Measurements from ENCODE around the gene ATL1. TPM values are rescaled to one million over a fixed set of nuclear protein-coding genes. Genes with fewer than 3 reads are reported as not detected.
A peak's percentile ranks its signal among the peaks of the same experiment; 100 is the strongest.

The ATL1 gene
- total and polyA plus RNA-seq, 4 donors = 2.0 to 8.7 (median 4.7) TPM

- H3K4me1 ChIP-seq (ENCODE audit: control insufficient read depth in 5 of 5, insufficient read depth in 5 of 5, low read length in 5 of 5) = peaks cover 0 to 32% (median 9%) of the 10 kb centered on the region in 5 donors
- peak in 2 of 3 donors; percentile 52 to 62 for DNase-seq
- peak overlapping the region; percentile 30 for H3K4me3 ChIP-seq
- H3K27me3 ChIP-seq (ENCODE audit: control insufficient read depth in 3 of 3, insufficient read depth in 3 of 3, low read length in 2 of 3) = peaks cover 0 to 3% (median 0%) of the 10 kb centered on the region in 3 donors
- no peak for TF ChIP-seq CTCF (IDR thresholded peaks at IDR 0.05; ENCODE audit: control extremely low read depth, extremely low read depth)
- WGBS, 2 donors = 42 to 60% methylated on average over 8 of the region's 8 CpGs
- no peaks in the 10 kb centered on the region for H3K9me3 ChIP-seq (ENCODE audit: control insufficient read depth in 4 of 4, insufficient read depth in 3 of 4, low read length in 3 of 4)
- H3K27ac ChIP-seq (ENCODE audit: low read depth in 1 of 2, low read length in 1 of 2) = no peak overlapping the region
- no peak for ATAC-seq (ENCODE audit: insufficient read depth, low FRiP score)
- peaks cover 0 to 3% (median 1%) of the 10 kb centered on the region in 4 donors for H3K36me3 ChIP-seq (ENCODE audit: control insufficient read depth in 4 of 4, insufficient read depth in 4 of 4, low read length in 4 of 4)
- peak overlapping the region; percentile 82 to 94 for H3K9ac ChIP-seq (ENCODE audit: insufficient read depth in 1 of 2, low read length in 2 of 2)
Observed at GRCh38 chr14:50530794-50531365, 29.1 kb upstream of the ATL1 start.

- H3K36me3 ChIP-seq (ENCODE audit: control insufficient read depth in 4 of 4, insufficient read depth in 4 of 4, low read length in 4 of 4) = peaks cover 0 to 3% (median 1%) of the 10 kb centered on the region in 4 donors
- no peaks in the 10 kb centered on the region for H3K9me3 ChIP-seq (ENCODE audit: control insufficient read depth in 4 of 4, insufficient read depth in 3 of 4, low read length in 3 of 4)
- no peak for TF ChIP-seq CTCF (IDR thresholded peaks at IDR 0.05; ENCODE audit: control extremely low read depth, extremely low read depth)
- H3K4me3 ChIP-seq = peak overlapping the region; percentile 97
- DNase-seq (peak; percentile 66 to 74 (median 69)), ATAC-seq (ENCODE audit: insufficient read depth, low FRiP score) (peak; percentile 35)
- WGBS, 2 donors = 1% methylated on average over 57 to 82 of the region's 82 CpGs
- peaks cover 0 to 30% (median 9%) of the 10 kb centered on the region in 5 donors for H3K4me1 ChIP-seq (ENCODE audit: control insufficient read depth in 5 of 5, insufficient read depth in 5 of 5, low read length in 5 of 5)
- H3K27me3 ChIP-seq (ENCODE audit: control insufficient read depth in 3 of 3, insufficient read depth in 3 of 3, low read length in 2 of 3) = peaks cover 0 to 3% (median 0%) of the 10 kb centered on the region in 3 donors
- H3K27ac ChIP-seq (ENCODE audit: low read depth in 1 of 2, low read length in 1 of 2) = peak overlapping the region; percentile 94 to 98
- H3K9ac ChIP-seq (ENCODE audit: insufficient read depth in 1 of 2, low read length in 2 of 2) = peak overlapping the region; percentile 92 to 94
Observed at GRCh38 chr14:50531595-50532501, 28.1 kb upstream of the ATL1 start.

- H3K4me1 ChIP-seq (ENCODE audit: control insufficient read depth in 5 of 5, insufficient read depth in 5 of 5, low read length in 5 of 5) = peaks cover 0 to 30% (median 9%) of the 10 kb centered on the region in 5 donors
- peak; percentile 96 for ATAC-seq (ENCODE audit: insufficient read depth, low FRiP score)
- no peaks in the 10 kb centered on the region for H3K9me3 ChIP-seq (ENCODE audit: control insufficient read depth in 4 of 4, insufficient read depth in 3 of 4, low read length in 3 of 4)
- peak; percentile 92 to 96 (median 95) for DNase-seq
- H3K27me3 ChIP-seq (ENCODE audit: control insufficient read depth in 3 of 3, insufficient read depth in 3 of 3, low read length in 2 of 3) = peaks cover 0 to 3% (median 0%) of the 10 kb centered on the region in 3 donors
- peak within 1 kb of the TSS; percentile 94 to 98 for H3K27ac ChIP-seq (ENCODE audit: low read depth in 1 of 2, low read length in 1 of 2)
- WGBS, 2 donors = 0% methylated on average over 58 to 60 of the region's 60 CpGs
- H3K4me3 ChIP-seq = peak within 1 kb of the TSS; percentile 97
- H3K9ac ChIP-seq (ENCODE audit: insufficient read depth in 1 of 2, low read length in 2 of 2) = peak within 1 kb of the TSS; percentile 92 to 94
- TF ChIP-seq CTCF (IDR thresholded peaks at IDR 0.05; ENCODE audit: control extremely low read depth, extremely low read depth) = peak; percentile 87
- H3K36me3 ChIP-seq (ENCODE audit: control insufficient read depth in 4 of 4, insufficient read depth in 4 of 4, low read length in 4 of 4) = peaks cover 0 to 3% (median 1%) of the 10 kb centered on the region in 4 donors
Observed at GRCh38 chr14:50532502-50533240, 27.3 kb upstream of the ATL1 start, which contains the start of gene MAP4K5. TSS of gene MAP4K5 (minus strand) at chr14:50532569. CDS start at chr14:50532049, 520 bp downstream.
